A204.1 (cell line): Measurements from ENCODE around the gene ATP2B2.
"Not testable (repeated sequence)": the region's sequence is repeated elsewhere in the genome, so short reads cannot be mapped to it uniquely, and the experiment has no call there.

Experiments used
- FAIRE-seq: peaks from 2 replicates; lab custom pipeline; 2012; peaks lifted over from hg19 to GRCh38; lab: Jason Lieb, UNC

ATP2B2 gene

DNA sequence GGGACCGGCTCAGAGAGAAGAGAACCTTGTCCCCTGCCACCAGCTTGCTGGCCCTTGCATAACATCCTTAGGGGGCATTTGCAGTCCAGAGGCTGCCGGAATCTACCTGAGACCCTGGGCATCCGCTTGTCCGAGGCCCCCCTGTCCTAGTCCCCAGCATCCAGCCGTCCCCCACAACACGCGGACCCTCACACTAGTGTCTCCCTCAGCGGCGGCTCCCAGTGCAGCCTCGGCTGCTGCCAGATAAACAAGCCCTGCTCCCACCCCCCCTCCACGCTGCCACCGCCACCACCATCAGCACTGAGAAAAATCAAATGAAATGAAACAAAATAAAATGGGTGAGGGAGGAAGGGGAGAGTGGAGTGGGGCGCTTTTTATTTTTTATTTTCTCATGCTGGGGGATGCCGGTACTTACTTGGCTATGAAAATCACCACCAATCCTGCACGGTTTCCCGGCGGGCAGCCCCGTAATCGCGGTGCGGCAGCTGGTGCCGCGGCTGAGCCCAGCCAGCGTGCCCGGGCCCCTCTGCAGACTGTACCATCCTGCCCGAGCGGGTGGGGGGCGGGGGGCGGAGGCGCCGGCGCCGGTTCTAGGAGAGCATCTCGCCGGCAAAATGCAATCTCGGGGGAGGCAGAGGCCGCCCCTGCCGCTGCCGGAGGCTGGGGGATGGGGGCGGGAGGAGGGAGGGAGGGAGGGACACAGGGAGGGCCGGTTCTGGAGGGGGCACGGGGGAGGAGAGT lies at the start of gene ATP2B2:
Gene ATP2B2, minus strand, starts transcription at position 537 of the 741 bp plus-strand sequence. CDS start 56,043 bp downstream, outside the sequence.
- no peak for FAIRE-seq

DNA sequence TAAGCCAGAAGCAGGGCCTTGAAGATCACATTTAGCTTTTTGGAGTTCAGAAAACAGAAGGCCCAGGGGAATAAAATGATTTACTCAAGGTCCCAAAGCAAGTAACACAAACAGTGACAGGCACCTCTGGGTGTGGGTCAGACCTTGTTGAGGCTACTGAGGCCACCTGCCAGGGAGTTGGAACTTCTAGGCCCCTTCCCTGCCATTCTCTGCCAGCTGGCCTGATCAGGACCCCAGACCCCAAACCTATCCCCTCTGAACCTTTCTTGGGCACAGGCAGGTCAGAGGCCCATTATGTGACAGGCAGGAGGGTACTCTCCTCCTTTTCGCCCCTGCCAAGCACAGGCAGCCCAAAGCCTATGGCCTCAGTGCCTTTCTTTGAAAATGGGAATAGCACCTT lies 49.4 kb upstream of the ATP2B2 start:
- FAIRE-seq = no peak

DNA sequence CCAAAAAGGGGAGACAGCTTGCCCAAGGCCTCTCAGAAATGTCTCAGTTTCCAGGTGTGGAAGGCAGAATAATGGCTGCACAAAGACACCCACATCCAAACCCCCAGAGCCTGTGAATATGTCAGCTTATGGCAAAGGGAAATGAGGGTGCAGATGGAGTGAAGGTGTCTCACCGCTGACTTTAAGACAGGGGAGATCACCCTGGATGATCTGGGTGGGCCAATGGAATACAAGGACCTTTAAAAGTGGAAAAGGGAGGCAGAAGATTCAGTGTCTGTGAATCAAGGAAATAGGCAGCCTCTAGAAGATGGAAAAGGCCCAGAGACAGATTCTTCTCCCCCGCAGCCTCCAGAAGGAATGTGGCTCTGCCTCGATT lies 48.8 kb upstream of the ATP2B2 start:
- FAIRE-seq = no peak

DNA sequence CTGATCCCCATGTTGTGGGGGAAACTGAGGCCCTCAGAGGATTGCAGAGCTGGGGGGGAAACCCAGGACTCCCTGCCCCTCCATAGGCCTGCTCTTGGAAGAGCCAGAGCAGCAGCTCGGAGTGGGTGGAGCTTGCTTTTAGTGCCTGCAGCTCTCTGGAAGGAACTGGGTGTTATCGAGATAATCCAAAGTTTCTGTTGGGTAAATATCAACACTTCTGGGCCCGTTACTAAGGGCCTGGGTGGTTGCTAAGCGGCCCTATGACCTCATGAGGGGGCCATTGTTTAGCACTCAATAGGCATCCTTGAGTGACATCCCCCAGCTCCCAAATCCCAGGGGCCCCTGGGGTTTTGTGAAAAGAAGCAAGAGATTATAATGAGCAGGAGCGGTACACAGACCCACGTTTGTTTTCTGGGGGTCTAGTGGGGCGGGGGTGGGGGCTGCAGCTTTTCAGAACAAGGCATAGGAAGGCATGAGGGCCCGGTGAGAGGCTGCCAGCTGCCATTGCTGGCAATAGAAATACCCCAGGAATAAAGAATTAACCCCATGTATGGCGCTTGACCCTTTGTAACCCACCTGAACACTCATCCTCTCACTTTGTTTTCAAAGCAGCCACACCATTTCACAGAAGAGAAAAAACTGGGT lies 48.3 kb upstream of the ATP2B2 start:
- no peak for FAIRE-seq

DNA sequence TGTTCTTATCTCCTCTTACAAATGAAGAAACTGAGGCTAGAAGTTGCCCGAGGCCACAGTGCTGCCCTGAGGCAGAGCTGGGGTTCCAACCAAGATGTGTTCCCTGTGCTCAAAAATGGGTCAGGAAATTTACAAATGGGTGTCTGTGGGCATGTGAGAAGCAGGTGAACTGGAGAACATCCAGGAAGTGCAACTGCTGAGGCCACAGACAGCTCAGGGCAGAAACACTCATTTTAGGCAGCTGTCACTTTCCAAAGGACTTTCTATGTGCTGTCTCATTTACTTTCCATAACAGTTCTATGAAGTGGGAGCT lies 47.2 kb upstream of the ATP2B2 start:
- no peak for FAIRE-seq

DNA sequence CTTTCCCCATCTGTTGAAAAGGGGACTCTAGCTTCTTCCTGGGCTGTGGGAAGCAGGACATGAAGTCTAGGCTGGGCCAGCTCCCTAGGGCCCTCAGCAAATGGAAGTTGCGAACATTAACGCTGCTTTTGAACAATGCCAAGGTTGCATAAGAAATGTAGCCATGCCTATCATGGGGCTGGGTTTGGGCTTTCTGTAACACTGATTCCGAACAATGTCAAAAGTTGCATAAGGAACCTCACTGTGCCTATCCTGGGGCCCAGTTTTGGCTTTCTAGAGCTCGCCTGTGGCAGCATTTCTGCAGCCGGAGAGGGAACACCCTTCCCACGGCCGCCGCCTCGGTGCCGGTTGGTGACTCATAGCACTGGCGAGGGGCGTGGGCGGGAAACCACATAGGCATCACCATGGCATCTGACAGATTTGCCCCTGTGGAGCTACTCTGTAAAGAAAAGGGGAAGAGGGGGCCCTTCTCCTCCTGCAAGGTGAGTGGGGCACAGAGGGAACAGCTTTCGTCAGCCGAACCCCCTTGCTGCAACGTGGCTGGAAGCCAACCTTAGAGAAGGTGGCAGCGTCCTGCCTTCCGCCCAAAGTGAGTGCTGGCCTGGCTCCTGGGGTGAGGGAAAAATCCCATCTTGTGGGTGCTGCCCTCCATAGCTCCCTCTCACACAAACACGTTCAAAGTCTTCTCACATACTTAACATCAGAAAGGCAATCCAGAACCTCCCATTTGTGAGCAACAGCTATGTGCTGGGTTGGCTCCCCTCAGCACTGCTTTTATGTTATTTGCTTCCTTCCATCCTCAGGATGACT lies 46.6 kb upstream of the ATP2B2 start:
- FAIRE-seq = no peak

DNA sequence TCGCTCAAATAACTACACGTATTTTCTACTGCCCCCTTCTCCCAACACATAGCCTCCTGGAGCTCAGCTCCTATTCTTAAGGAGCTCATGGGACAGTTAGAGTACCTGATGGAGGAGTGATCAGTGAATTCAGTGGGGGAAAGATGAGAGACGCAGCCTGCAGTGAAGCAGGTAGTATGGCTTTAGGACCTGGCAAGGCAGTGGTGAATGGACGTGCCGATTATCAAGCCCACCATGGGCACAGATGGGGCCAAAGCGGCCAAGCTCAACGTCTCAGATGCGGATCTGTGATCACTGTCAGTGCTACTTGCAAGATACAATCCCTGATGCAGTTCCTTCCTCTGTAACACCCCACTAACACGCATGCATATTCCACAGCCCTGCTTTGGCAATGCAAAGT lies 45.8 kb upstream of the ATP2B2 start:
- FAIRE-seq = no peak

DNA sequence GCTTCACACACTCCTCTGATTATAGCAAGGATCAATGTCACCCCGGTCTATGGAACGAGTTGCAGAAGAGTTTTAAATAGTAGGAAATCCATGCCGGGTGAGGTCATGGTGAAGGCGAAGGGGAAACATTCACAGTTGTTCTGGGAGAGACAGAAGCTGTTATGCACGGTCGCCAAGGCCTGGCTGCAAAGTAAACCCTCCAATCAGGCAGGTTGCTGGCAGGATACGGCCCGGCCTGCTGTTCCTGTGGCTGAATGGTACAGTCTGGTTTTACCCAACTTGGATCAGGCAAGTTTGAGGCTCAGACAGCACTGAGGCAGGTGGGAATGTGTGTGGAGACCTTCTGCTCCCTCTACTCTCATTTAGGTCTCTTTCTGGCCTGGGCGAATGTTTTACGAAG lies 45.3 kb upstream of the ATP2B2 start:
- FAIRE-seq = no peak

DNA sequence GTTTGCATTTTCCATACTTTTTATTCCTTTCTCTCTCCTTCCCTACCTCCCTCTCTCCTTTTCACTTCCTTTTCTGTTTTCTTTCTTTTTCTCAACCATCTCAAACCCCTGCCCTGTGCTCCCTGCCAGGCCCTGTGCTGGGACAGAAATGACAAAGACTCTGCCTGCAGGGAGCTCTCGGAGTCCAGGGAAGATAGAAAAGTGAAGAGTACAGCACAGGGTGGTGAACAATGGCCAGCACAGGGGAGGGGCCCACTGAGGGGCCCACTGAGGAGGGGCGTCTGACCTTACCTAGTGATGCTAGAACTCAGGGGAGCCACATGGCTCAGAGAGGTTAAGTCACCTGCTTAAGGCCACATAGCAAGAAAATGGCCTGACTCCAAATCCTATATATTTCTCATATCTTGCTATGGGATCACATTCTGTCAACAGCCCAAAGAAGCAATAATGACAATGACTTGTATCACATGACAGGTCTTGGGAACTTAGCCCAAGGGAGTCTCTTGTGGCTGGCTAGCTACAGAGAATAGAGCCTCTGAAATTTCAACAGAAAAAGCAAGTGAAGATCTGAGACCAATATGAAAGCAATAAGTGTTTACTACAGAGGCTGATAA lies 44.3 kb upstream of the ATP2B2 start:
- FAIRE-seq = no peak

DNA sequence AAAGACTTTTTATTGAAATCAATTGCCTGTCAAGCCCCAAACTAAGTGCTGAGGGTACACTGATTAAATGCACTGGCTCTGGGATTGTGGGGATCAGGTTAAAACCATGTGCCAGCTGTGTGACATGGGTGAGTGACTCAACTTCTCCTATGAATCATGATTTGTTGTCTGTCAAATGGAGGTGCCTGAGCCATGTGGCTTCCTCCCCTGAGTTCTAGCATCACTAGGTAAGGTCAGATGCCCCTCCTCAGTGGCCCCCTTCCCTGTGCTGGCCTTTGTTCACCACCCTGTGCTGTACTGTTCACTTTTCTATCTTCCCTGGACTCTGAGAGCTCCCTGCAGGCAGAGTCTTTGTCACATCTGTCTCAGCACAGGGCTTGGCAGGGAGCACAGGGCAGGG lies 43.6 kb upstream of the ATP2B2 start:
- no peak for FAIRE-seq

DNA sequence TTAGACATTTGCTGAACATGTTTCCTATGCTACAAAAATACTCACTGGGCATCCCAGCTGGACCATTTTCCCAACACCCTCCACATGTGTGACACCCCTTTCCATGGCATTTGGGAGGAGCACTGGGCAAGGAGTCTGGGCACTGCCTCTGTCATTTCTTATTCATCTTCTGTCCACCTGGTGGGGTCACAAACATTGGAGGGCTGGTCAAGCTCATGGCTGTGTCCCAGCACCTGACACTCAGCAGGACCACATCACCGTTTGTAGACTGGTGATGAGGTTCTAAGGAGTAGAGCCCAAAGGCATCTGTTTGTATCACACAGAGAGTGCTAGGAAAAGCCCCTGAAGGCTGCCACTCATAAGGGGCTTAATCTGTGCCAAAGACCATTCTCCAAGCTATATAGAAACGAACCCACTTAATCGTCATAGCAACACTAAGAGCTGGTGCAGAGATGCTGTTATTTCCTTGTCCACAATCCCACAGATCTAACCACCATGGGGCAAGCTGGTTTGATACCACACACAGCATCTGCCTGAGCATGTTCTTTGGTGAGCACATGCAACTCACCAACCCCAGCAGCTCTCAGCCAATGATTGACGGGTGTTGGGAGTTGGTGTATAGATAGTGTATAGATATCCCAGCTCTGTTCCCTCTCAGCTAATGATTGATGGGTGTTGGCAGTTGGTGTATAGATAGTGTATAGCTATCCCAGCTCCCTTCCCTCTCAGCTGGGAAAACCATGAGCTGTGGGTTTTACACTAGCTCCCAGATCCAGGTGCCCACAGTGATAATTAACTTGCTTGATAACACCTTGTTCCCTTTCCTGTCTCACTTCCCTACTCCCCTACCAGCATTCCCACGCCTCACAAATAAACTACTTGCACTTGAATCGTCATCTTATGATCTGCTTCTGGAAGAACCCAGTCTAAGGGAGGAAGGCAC lies 42.7 kb upstream of the ATP2B2 start:
- FAIRE-seq = no peak

DNA sequence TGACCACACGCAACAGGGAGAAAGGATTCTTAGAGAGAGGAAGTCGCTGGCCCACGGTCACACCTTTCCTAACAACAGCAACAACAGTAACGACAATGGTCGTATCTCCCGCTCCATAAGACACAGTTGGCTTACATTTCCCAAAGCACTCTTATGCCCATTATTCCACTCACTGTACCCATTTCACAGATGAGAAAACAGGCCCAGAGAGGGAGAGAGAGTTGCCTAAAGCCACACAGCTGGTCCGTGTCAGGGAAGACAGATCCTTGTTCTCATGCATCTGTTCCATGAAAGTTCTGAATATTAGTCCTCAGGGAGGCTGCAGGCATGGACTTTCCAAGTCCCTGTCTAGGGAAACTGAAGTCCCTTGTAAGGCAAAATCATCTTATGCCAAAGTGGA lies 42.0 kb upstream of the ATP2B2 start:
- no peak for FAIRE-seq

DNA sequence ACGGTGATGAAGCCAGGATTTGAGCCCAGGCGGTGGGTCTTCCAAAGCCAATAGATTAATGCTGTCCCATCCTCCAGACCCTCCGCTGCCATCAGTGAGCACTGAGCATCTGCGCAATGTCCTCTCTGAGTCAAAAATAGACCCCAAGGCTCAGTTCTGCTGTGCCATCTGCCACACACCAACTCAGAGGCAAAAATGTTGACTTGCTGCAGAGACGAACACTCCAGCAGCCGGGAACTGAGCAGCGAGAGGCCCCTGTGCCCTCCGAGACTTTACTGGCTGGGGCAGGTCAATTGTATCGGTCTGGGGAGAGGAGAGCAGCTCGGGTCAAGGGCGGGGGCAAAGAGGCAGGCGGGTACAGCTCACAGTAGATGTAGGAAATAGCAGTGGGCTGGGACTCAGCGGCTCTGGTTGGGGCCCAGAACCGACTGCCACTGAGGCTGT lies 41.5 kb upstream of the ATP2B2 start:
- no peak for FAIRE-seq

DNA sequence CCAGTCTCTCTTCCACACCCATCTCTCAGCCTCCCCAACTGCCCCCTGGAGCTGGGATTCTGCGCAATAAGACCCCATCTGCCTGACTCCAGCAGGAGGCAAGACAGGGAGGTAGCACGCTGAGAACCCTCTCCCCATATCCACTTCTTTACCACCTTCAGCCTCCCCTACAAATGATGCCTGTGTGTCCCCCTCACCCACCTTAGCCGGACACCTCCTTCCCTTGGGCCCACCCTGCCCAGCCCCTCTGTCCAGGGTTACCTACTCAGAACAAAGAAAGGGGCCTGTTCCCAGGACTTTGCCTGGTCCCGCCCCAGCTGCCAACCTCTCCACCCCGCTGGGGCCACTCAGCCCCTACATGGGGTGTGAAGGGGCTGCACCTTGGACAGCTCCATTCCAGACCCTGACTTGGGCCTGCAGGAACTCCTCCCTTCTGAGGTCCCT lies 40.8 kb upstream of the ATP2B2 start:
- FAIRE-seq = no peak

DNA sequence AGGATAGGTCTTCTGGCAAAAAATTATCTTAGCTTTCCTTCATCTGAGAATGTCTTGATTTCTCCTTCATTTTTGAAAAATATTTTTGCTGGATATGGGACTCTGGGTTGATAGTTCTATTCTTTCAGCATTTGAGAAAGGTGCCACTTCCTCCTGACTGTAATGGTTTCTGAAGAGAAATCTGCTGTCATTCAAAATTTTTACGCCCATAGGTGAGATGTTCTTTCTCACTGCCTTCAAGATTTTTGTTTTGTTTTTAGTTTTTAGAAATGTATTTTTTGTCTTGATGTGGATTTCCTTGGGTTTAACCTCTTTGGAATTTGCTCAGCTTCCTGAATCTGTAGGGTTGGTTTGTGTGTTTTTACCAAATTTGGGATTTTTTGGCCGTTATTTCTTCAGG lies 37.1 kb upstream of the ATP2B2 start:
- no peak for FAIRE-seq

DNA sequence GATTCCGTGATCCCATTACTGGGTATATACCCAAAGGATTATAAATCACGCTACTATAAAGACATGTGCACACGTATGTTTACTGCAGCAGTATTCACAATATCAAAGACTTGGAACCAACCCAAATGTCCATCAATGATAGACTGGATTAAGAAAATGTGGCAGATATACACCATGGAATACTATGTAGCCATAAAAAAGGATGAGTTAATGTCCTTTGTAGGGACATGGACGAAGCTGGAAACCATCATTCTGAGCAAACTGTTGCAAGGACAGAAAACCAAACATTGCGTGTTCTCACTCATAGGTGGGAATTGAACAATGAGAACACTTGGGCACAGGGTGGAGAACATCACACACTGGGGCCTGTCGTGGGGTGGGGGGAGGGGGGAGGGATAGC lies 35.0 kb upstream of the ATP2B2 start:
- FAIRE-seq = not testable (repeated sequence)

DNA sequence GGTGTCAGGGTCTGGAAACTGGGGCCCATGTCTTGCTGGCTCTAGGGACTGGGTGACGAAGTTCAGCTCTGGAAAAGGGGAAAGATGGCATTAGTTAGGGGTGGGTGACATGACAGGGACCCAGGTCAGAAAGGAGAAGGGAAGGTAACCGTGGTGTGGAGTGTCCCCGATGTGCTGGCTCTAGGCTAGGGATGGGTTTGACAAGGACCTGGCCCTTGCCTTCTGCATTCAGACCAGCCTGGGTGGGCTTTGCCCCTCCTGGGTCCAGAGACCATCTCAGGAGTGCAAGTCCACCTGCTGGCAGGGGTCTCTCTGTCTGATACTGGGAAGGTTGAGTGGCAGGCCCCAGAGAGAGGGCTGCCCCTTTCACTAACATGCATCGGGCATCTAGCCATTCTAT lies 28.7 kb upstream of the ATP2B2 start:
- no peak for FAIRE-seq

DNA sequence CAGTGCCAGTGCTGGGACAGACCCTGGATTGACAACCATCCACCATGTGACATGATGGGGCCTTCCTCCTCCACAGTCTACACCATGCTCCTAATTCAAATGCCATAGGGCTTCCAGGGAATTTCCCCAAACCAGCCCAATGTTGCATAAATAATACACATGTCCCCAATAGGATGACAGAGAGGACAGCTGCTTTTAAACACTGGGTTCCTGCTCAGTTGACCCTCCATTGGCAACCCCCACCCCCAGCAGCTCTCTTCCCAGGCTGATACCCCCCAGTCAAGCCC lies 28.3 kb upstream of the ATP2B2 start:
- no peak for FAIRE-seq

DNA sequence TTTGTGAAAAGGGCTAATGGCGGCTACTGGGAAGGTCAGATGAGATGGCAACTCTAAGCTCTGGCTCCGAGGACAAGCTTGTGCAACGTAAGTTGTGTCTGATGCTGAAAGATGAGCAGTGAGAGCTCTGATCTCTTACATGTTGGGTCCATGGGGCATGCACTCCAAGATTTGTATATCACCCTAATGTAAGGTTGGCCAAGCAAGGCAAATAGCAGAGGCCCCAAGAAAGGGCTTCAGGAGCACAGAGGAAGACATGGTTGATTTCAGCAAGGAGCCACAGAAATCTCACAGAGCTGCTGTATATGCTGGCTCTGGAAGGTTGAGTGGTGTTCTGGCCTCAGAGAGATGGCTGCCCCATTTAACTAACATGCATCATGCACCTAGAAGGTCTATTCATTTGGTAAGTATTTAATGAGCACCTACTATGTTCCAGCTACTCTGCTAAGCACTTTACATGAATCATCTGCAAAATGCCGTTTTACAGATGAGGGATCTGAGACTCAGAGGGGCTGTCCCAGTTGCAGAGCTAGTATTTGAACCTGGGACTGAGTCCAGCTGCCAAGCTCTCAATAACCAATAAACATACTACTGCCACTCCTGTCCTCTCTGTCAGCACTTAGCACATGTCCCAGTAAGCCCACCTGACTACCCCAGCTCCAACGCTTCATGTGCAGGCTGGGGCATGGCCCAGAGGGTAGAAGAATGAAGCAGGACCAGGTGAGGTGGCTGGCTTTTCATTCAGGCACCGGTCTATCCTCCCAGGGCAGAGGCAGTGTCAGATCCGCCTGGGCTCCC lies 27.8 kb upstream of the ATP2B2 start:
- no peak for FAIRE-seq

DNA sequence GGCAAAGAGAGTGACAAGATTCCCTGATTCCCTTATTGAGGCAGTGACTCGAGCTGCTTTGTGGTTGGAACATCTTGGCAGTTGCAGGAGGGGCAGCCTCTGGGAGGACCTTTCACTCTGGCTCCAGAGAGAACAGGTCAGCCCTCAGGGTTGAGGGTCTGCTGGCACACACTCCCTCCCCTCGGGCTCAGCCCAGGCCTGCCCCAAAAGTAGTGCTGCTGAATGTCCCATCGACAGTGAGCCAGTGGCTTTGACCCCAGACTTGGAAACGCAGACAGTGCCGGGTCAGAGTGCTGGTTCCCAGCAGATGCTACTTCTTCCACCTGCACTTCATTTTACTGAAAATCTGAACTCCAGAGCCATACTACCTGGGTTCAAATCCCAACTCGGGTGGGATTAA lies 25.6 kb upstream of the ATP2B2 start:
- no peak for FAIRE-seq

DNA sequence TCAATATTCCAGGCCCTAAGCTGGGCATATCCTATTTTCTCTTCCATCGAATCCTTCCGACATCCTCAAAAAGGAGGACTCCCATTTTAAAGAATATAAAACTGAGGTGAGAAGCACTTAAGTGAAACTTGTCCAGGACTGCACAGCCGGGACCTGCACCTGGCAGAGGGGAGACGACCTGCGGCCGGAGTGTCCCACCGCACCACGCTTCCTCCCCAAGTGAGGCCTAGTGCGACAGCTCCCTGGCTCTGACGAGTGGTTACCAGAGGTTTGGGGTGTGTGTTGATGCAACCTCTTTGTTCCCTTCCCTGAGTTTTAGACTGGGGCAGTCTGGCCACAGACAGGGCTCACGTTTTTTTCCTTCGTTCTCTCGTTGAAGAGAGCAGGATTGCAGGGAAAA lies 24.9 kb upstream of the ATP2B2 start:
- FAIRE-seq = no peak
